T-helper 1 cell treated with Interleukin-12 subunit alpha and Interleukin-12 subunit beta and Interleukin-4 antibody, amounts not matched to agents 30 ng/mL and 1 ng/mL, for 36 hours (primary cell): ENCODE data around the gene DHX34. TPM values are rescaled to one million over a fixed set of nuclear protein-coding genes. Genes with fewer than 3 reads are reported as not detected.

Experiments used
- intact Hi-C: fragments of 100-400 bp; cut with micrococcal nuclease; formaldehyde crosslinking; loops from one replicate; pipeline ENCODE4 v1.15.1; 2024
- total RNA-seq: library from RNA; stranded (reverse); gene quantifications from 2 replicates; pipeline ENCODE4 v1.2.3, GENCODE V29; 2022

DHX34 gene
- total RNA-seq, 1 donor from 2014 or later = 16.6 TPM

DNA sequence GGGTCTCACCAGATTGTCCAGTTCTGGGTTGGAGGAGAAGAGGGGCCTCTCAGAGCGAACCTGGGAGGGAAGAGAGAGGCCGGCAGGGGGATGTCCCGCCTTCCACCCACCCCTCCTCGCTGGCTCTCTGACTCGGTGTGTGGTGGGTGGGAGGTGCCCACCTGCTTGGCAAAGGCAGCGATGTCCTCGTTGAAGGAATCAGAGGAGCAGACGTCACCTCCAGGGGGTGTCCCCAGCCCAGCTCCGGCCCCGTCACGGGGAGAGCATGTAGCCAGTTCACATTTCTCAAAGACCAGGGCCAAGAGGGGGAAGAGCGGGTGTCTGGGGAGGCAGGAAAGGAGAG is 67.5 kb downstream of the DHX34 start:
- intact Hi-C loops = no loop called here

DNA sequence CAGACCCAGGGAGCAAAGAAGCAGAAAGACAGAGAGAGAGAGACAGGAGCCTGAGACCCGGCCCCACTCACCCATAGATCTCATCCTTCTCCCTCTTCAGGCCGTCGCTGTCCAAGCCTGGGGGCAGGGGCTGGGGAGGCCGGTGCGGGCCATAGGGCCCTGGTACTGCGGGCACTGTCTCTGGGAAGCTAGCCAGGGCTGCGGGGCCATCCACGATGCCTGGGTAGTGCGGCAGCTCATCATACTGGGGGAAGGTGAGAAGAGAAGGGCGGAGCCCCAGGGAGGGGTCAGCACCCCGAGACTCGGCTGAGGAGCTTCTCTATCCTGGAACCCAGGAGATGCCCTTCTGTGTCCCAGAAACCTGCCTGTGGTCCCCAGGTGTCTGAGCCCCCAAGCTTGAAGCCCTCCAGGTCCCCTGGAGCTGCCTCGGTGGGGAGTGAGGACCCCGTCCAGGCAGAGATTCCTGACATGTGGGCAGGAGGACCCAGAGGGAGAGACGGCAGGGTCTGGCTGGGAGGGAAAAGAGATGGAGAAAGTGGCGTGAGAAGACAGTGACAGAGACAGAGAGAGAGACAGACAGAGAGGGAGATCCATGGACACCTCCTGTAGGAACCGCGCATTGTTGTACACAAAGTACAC is 68.1 kb downstream of the DHX34 start:
- intact Hi-C loops = no loop called here

- intact Hi-C loops = no loop called here
These were observed 68.9 kb downstream of the DHX34 start for GRCh38 chr19:47417746-47418691.

GRCh38 chr19:47418692-47419029 is 69.5 kb downstream of the DHX34 start:
- intact Hi-C loops = no loop called here

- intact Hi-C loops = no loop called here
These were observed 70.1 kb downstream of the DHX34 start, which contains the start of gene MEIS3 for GRCh38 chr19:47419030-47419783. TSS of gene MEIS3 (minus strand) at chr19:47419527. CDS start at chr19:47419081, 446 bp downstream.

GRCh38 chr19:47419789-47420188 is 70.7 kb downstream of the DHX34 start:
- intact Hi-C loops = no loop called here

DNA sequence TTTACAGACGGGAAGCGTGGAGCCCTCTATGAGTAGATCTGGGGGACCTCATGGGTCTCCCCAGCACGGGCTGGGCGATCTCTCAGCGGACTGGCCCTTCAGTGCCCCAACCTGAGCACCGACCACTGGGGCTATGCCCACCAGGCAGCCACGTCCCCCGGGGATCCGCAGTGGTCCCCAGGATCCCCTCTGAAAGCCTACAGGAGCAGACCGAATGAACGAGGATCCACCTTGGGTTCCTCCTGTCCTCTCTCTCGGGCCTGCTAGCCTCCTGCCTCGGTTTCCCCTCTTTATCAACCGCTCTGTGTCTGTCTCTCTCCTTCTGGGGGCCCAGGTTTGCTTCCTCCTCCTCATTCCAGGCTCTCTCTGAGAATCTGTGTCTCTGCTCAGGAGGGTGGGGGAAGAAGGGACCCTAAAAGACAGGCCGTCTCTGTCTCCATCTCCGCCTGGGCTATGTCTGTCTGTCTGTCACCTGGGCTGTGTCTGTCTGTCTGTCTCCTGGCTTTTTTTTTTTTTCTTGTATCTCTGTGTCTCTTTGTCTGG is 72.2 kb downstream of the DHX34 start:
- intact Hi-C loops = no loop called here

DNA sequence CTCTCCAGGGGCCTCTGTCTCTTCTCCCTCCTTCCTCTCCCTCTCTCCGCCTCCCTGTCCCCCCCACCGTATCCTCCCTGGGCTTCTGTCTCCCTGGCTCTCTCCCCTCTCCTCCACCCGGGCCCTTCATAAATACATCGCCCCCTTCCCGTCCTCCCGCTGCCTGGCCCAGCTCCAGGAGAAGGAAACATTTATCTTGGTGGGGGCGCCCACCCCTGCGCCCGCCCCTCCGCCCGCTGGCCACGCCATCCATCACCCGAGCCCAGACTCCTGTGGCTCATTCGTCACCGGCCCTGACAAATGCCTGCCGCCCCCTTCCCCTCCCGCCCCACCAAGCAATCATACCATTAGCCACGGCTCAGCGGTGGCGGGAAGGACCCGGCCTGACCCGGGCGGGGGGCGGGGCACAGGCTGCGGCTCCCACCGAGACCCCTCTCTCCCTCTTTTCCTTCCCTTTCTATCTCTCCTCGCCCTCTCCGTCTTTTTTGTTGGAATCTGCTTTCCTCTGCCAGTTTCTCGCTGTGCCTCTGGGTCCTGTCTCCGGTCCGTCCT is 72.8 kb downstream of the DHX34 start:
- intact Hi-C loops = no loop called here

- intact Hi-C loops = no loop called here
These were observed 73.5 kb downstream of the DHX34 start for GRCh38 chr19:47422417-47423163.

DNA sequence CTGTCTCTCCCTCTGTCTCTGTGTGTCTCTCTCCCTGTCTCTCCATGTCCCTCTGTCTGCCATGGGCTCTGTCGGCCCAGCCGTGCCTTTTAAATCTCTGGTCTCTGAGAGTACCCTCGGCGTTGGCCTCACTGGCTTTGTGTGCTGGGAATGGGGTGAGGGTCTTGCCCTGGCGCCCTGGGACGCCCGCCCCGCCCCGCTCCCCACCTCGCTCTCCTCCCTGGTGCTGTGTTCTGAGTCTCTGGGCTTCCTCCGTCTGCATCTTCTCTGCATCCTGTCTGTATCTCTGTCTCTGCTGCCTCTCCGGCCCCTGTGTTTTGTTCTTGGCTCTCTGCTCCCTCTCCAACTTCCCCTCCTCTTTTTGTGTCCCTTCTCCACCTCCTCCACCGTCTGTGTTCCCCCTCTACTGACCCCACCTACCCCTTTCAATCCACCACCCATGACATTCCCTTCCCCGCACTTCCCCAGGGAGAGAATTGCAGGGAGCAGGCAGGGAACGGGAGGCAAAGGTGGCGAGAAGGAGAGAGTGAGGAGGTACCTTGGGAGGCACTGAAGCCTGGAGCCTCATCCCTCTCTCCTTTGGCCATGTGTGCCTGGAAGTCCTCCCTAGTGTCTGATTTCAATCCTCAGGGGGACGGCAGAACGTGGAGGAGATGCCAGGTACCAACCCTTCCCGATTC is 74.2 kb downstream of the DHX34 start:
- intact Hi-C loops = no loop called here

- intact Hi-C loops = loop anchor here (1.0 to 5.0 kb wide), 9 partner anchors 20 to 315 kb away; partner anchors contain the start of genes DHX34 and NAPA
These were observed 78.4 kb downstream of the DHX34 start for GRCh38 chr19:47427241-47428176.

- intact Hi-C loops = loop anchor here (1.0 to 5.0 kb wide), 5 partner anchors 19 to 314 kb away; partner anchors contain the start of genes DHX34 and NAPA
These were observed 79.2 kb downstream of the DHX34 start for GRCh38 chr19:47428177-47428894.

DNA sequence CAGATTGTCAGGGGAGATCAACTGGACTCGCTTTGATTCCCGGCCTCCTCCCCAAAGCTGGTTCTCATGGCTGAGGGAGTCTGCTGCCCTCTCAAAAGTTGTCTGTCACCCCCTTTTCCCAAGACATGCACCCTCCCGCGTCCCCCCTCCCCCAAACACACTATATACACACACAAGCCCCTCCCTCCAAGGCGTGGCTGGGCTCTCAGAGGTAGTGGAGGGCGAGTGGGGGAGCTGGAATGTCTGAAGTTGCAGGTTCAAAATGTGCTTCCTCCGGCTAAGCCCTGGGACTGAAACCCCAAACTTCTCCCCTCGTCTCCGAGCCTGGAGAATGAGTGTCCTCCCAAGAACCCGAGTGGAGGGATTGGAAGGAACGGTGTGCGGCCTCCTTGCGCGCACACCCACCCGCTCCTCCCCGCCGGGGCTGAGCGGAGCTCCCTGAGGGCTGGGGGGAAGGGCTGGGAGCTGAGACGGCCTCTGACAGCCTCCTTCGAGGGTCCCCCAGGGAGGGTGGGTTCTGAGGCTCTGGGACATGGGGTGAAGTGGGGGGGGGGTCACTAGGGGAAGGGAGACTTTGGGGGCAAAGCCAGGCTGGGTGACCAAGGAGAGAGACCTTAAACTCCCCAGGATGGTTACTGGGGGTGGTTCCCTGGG is 80.2 kb downstream of the DHX34 start:
- intact Hi-C loops = loop anchor here (2.0 to 5.0 kb wide), 3 partner anchors 86 to 314 kb away; partner anchors contain the start of gene NAPA

DNA sequence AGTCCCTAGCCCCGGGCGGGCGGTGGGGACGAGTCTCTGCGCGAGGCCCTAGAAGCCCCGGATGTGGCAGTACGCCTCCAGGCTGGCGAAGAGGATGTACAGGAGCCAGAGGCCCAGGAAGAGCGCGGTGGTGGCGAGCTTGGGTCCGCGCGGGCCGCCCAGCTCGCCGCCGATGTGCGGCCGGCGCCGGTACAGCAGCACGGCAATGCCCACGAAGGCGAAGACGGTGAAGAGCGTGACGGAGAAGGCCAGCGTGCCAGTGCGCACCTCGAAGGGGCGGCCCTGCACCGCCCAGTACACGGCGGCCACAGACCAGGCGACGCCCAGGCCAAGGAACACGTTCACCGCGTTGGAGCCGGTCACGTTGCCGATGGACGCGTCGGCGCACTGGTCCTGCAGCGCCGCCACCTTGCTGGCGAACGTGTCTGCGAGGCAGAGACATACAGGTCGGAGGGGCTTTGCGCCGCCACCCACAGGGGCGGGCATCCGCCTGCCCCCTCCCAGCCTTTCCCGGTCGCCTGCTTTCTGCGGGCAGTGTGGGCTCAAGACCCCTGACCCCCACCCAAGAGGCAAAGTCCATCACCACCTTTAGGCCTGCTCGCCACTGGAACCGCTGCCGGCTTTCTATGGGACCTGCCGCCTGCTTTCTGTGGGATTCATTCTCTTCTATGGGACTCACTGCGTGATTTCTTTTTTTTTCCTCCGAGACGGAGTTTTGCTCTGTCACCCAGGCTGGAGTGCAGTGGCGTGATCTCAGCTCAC is 81.1 kb downstream of the DHX34 start:
- intact Hi-C loops = no loop called here

GRCh38 chr19:47432091-47432490 is 83.0 kb downstream of the DHX34 start:
- intact Hi-C loops = no loop called here
